Activated naive CD4-positive, alpha-beta T cell treated with Interleukin-2 at 50 U/mL for 16 hours (primary cell): ENCODE results near the gene NKAIN2.

ENCODE experiments used
- DNase-seq: peaks from one replicate; pipeline ENCODE4 v3.0.0-alpha.2; 2020

The NKAIN2 gene

DNA sequence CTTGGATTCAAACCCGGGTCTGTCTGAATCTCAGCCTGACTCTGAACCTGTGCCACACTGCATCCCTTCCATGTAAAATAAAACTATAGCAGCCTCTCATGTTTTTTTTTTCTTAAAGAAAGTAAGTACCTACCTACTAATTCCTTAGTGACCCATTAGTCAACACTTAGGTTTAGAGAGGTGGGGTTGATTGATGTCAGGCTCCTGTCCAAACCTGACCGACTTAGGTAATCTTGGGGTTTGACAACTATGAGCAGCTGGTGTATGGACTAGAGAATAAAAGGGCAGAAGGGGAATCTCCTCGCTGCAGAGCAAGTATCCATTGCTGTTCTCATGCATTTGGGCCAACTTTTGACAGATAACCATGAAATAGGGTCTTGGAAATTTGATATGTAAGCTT, 6.5 kb downstream of the NKAIN2 start:
- no peak for DNase-seq

DNA sequence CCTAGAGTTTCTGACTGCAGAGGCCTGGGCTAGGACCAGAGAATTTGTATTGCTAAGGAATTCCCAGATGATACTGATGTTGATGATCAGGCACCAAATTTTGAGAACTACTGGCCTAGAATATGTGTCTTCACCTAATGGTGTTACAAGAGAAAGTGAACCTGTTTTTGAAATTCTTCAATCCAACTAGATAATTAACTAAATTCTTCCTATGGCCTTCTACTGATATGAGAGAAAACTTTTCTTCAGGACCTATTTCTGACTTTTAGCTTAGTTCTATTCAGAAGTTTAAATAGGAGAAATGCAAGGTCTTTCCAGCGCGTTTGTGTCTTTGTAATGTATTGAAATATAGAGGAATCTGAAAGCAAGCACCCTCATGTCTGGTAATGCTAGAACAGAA, 7.3 kb downstream of the NKAIN2 start:
- no peak for DNase-seq

DNA sequence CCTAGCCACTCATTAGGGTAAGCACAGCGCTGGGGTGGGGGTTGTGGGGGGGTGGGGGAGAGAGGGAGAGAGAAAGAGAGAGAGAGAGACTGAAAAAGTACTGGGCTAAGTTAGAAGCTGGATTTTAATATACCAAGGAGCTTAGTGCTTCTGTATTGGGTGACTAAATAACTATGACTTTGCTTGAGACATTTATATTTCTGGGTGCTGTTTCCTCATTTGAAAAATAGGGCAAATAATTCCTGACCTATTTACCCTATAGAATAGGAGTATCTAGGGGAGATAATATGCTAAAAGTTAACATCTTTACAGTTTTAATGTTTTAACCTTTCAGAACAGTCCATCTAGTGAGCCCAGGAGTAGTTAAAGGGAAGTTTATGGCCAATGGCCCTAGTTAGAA, 7.7 kb downstream of the NKAIN2 start:
- DNase-seq, result no peak

DNA sequence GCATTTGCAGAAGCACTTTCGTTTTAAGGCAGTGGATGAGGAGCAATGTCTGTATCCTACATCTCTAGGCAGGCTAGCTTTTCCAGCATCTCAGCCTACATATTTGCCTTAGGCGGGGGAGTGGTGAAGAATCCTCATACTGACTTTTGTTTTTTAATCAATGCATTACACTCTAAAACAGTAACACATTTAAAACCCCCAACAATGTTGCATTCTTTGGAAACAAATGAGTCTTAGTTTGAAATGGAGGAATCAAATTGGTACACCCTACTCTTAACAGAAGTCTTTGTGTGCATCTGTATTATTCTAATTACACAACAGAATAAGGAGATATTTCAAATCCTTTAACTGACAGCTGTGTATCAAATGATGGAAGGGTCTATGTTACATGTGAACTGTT, 9.0 kb downstream of the NKAIN2 start:
- DNase-seq, result no peak

DNA sequence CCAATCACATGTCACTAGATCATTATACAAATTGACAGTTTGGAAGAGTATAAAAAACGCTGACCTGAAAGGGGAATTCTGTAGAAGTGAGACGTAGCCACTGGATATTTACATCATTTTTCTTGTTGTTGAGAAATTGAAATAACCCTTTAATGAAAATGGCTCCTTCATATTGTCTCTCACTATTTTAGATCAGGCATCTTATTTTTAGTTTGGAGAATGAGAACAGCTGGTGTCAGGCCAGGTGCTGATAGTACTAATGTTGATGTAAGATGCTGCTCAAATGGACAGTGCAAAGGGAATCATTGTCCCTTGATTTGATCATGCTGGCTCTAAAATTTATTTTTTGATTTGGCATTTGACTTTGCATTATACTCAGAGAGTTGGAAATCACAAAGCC, 17.4 kb downstream of the NKAIN2 start:
- no peak for DNase-seq

DNA sequence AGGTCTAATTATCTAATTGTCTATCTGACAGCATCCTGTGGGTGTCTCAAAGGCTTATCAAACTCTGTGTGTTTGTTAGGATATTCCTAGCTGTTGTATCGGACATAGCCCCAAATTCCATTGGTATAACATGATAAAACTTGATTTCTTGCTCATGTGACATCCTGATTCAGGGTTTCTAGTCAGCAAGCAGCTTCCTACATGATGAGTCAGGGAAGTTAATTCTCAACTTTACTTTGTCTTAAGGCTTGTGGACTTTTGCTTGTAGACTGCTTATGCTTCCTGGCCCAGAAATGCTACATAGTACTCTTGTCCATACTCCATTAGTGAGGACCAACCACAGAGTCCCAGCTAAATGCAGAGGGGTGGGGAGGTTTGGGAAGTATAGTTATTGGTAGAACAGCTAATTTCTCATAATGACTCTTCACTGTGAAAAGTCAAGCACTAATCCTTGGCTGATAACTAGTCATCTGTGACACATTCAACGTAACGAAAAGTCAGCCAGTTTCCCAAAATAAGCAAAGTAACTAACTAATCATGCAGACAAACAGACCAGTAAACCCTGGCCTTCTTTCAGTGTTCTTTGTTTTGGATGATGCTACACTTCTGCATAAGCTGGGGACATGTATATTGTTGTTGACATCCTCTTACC, 25.8 kb downstream of the NKAIN2 start:
- DNase-seq, result no peak

DNA sequence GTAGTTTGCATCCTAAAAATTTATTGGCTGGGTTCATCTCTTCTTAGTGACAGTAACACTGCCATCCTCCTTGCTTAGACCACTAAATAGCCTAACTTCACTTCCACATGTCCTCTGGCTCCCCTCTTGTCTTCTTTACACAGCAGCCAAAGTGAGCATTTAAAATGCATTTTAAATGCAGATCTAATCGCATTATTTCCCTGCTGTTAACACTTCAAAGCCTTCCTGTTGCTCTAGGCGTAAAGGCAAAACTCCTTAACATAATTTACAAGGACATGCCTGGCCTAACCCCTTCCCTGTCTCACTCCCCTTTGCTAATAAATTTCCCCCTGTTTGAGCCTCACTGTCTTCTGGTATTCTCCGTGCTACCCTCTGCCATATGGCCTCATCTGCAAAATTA, 26.5 kb downstream of the NKAIN2 start:
- DNase-seq, result no peak

DNA sequence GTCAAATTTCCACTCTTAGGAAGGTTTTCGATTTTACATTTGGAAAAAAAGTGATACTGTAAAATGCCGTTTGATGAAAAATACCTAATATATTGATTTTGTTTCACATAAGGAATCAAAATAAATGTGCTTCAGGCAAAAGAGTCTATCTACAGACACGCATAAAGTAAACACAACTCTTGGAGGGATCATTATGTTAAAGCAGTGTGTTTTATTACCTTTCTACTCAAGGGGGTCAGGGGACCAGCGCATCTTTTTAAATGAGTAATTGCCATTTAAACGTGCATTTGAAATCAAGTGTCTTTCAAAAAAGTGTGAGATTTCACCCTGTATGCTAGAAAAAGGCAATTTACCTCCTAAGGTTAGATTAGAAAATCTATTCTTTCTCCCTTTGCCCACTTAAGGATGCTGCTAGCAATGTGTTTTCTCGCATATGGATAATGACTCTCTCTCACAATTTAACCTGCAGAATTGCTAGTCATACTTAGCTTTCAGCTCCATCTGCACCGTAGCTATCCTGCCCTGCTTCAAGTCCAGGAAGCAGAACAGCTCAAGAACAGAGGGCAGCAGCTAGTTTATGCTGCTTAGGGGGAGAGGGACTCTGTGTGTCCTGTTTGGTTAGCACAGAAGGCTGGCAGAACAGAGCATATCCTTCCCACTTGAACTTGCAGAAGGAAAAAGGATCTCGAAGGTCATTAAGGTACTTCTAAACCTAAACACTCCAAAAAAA, 35.0 kb downstream of the NKAIN2 start:
- DNase-seq, result no peak

DNA sequence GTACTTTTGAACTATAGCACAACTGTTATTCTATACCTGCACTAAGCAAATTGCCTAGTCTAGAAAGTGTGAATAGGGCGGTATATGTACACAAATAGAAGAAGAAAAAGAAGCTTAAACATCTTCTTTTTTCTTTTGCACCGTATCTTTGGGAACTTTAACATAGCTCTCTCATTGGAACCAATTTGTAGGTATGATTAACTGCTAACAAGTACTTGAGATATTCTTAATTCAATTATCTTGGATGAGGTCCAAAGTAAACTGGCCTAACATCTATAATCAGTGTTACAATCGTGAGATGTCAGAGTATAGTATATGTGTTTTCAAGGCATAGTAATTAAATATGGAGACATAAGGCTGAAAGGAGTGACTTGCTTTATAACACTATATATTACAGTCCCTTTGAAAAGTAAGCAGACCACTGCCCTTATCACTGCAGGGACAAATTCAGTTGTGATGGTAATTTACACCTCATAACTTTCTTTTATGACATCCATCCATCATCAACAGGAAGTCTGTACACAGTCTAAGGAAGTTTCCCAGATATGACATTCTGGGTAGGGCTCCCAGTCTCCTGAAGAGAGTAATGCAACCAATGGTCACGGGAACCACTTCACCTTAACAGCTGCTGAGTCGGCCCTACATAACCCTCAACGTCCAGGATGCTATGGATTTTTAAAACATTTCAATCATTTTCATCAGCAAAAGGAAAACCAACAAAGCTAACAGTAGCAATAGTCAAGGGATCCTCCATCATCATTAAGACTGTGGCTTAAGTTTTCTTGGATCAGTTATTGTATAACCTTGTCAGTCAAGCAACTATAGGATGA, 37.6 kb downstream of the NKAIN2 start:
- DNase-seq, result no peak

DNA sequence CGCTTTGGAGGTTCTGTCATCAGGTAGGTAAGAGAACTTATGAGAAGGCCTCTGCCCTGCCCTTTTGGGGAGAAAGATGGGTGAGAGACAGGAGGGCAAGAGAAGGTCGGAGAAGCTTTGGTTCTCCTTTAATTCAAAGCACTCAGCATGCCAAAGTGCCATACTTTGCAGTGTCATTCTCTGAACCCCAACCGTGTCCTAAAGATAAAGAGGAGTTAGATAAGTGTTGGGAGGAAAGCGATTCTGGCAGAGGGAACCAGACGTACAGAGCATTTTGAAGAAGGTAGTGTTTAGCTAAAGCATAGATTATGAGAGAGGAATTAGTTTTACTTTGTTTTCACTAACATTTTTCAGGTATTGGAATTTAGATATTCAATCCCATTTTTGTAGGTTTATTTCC, 40.3 kb downstream of the NKAIN2 start:
- no peak for DNase-seq

DNA sequence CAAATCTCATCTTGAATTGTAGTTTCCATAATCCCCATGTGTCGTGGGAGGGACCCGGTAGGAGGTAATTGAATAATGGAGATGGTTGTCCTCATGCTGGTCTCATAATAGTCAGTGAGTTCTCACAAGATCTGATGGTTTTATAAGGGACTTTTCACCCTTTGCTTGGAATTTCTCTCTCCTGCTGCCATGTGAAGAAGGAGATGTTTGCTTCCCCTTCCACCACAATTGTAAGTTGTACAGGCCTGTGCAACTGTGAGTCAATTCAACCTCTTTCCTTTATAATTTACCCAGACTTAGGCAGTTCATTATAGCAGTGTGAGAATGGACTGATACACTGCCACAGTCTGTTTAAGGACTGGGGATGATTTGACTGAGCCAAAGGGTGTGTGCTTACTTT, 44.7 kb downstream of the NKAIN2 start:
- no peak for DNase-seq

DNA sequence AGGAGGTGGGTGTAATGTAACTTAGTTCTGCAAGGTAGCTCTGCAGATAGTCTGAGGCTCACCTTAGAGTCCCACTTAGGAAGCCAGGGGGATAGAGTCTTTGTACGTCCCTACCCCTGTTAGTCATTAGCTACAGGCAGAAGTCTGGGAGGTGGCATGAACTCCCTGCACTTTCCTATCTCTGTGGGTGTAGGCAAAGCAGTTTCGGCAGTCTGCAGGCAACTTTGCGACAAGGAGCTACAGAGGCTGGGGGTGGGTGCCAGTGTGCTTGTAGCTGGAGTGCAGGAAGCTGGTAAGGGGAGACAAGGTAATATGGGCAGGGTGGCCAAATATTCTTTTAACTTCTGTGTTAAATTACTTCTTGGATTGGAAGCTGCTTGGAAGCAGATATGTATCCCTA, 45.7 kb downstream of the NKAIN2 start:
- DNase-seq, result no peak

DNA sequence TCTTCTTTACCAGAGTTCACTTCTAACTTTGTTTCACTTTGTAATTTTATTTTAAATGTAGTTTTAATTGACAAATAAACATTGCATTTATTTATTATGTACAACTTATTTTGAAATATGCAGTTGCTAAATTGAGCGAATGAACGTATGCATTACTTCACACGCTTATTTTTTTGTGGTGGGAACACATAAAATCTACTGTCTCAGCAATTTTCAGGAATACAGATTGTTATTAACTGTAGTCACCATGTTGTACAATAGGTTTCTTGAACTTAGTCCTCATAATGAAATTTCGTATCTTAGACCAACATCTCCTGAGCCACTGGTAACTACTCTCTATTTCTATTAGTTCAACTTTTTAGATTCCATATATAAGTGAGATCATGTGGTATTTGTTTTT, 46.9 kb downstream of the NKAIN2 start:
- no peak for DNase-seq

DNA sequence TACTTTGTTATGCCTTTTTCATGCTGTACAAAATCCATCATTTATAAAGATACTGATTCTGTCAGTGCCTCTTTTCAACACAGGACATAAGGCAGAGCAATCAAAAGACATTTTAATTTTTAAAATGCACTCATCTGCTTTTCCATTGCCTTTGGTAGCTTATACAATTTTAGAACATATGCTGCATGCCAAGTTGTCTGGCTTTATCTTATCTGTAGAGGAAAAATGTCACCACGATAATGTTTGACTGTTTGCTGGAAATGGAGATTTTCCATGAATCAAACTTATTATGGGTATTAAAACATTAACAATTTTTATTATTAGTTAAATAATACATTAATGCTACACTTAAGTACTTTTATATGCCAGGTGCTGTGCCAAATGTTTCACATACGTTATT, 50.5 kb downstream of the NKAIN2 start:
- no peak for DNase-seq

DNA sequence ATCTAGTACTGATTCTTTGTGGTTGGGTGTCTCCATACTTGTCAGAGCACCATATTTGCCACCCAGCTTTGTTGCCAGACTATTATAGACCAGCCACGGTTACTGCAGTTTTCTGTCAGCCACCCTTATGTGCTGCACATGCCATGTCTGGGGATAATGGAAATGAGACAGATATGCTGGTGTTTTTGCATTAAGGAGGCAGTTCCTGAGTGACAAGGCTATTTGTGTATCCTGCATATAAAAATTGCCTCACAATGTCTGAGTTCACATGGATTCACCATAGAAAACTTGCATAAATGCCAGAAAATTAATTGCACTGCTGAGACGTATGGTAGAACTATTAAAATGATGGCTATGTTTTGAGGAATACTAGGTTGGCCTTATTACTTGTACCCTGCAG, 51.8 kb downstream of the NKAIN2 start:
- DNase-seq, result no peak

DNA sequence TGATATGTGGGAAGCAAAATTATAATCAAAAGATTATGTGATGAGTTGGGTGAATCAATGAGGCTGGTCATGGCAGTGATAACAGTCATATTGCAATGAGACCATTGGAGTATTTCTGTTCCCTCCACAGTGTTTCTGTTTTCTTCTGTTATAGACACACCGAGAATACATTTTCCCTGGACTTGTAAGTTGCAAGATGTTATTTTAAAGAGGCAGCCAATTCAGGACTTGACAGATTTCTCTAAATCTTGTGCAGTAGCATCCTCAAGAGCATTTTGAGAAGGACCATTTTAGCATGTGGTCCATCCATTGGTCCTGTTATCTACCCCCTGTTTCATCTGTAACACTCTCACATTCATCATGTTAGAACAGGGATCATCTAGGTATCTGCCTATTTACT, 55.6 kb downstream of the NKAIN2 start:
- DNase-seq, result no peak

DNA sequence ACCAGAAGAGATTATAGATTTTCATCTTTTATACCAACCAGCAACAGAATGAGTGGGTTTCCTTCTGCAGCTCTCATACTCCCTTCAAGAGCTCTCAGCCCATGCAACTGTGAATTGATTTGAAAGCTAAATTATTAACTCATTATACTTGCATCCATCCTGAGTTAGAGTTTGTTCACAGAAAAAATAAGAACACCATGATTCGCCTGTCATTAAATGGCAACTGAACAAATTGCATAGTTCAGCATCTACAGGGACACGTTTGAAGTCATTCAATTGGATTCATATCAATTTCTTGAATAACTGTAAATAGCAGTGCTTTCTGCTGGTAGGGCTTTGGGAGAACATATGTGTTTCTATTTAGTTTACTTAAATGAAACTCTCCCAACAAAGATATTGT, 65.7 kb downstream of the NKAIN2 start:
- no peak for DNase-seq

DNA sequence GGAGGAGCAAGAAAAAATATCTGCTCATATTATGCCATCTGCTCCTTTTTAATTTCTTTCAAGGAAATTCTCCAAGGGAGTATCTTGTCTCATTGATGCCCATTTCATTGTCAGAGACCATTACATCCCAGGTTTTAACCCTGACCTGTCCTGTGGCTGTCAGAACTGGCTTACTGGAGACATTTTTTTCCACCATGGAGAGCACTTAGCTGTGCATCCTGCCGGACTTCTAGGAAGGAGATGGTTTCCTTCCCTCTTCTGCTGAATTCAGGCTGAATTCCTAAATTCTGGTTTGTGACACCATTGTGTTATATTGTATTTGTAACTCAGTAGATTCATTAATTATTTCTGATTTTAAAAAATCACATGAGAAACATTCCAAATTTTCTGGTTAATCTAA, 70.3 kb downstream of the NKAIN2 start:
- no peak for DNase-seq

DNA sequence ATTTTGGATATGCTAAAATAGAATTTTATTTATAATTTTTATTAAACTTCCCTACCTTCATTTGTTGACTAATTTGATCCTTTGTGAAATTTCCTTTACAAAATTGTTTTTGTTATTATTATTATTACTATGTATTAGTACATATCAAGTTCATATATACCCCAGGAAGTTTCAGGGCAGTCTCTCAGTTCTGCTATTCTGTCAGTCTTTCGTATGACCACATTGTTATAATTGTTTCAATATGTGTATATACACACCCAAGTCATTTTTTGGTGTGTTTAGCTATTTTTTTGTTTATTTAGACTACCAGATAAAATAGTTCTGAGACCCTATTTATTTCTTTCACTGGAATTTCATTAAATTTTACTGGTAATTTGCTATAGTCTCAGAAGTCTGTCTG, 72.1 kb downstream of the NKAIN2 start:
- no peak for DNase-seq

DNA sequence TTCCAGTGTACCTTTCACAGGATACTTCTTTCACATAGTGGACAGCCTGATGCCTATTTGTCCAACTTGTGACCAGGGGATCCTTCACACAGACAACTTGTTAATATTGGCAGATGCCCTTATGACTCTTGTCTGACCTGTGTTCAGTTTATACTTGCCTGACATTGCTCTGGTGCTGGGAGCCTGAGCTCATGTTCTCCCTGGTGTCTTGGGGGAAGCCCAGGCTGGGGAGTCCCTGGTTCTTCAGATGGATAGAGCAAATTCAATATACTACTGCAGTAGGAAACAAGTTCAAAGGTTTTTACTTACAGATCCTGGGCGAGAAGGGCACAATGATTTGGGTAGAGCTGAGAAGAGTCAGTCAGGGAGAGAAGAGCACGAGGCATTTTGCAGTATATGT, 76.1 kb downstream of the NKAIN2 start:
- no peak for DNase-seq

DNA sequence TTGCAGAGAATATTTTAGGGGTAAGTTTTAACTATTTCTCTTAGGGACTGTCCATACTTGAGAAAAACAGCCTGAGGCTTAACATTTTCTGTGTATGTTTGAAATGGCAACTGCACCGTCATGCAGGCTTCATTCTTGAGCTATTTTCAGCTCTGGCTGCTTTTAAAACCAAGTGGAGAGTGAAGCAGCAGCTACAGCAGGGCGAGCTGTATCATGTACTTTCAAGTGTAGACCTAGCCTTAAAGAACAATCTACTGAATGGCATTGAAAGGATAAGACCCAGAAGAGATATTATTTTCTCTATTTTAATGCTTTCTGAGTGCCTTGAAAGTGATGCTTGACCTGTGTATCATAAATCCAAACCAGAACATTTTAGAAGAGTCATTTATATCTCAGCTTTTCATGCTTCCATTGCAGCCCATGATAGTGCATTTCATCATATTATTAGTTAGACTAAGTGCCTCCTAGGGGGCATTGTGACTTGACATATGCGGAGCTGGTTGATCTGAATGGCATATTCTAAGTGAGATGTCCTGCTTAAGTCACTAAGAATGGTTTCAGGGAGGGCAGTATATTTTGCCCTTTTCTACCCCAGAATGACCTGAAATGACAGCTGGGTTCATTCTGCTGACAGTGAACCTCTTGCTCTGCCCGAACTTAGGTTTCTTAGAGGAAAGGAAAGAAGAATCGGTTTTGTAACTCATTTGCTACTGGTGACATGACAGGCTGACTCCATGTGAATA, 85.3 kb downstream of the NKAIN2 start:
- no peak for DNase-seq

DNA sequence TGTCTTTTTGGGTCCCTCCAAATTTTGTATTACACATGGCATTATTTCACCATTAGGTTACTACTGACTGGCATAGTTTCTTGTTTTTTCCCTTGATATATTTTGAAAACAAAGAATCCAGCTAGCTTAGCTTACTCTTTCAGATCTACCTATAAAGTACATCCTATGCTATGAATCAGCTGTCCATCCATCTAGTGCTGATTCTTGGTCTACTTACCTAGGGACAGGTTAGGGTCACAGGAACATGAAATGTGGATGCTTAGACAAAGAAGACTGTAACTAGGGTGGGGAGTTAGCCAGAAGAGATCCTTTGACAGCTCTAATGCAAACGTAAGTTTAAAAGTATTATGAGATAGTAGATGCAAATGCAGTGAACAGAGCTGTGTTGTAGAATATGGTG, 91.7 kb downstream of the NKAIN2 start:
- no peak for DNase-seq

DNA sequence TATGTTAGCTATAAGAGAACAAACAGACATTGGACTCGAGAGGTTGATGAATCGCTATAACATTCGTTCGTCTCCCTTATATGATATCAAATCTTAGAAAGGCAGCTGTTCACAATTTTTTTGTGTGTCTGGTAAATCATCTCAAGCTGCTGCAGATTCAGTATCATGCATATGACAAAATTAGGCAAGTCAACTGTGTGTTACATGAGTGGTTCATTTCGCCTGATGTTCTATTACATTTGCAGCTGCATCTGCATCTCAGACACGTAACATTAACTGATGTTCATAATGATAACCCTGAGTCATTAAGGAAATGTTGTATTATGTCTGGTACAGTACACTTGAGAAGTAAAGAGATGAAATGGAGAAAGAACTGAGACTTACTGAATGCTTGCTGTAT, 92.1 kb downstream of the NKAIN2 start:
- no peak for DNase-seq

DNA sequence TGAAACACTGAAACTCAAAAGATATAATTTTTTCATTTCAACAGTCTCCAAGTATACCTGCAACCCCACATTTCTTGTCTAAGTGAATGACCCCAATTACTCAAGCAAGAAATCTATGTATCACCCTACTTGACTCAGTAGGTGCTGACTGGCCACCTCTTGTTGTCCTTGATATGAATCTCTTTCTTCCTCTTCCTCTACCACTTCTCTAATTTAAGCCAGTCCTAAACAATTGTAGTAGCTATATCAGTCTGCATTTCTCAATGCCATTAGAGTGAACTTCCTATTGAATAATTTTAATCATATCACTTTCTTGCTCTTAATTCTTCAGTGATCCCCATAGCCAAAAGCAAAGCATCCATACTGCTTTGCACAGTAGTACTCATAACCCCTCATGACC, 93.2 kb downstream of the NKAIN2 start:
- DNase-seq, result no peak
